H7 (cell line): Measurements from ENCODE around the gene GALNT12. TPM values are rescaled to one million over a fixed set of nuclear protein-coding genes. Genes with fewer than 3 reads are reported as not detected.
A peak's percentile ranks its signal among the peaks of the same experiment; 100 is the strongest.

Experiments
- DNase-seq: peaks from one replicate; pipeline ENCODE4 v3.0.0; 2012
- H3K27me3 ChIP-seq: 2 replicates; pipeline ENCODE4 v1.6.0; 2011; ENCODE audit warnings: mild to moderate bottlenecking, low read length; ENCODE audit not compliant: control insufficient read depth, insufficient read depth
- H3K36me3 ChIP-seq: replicated peaks from 2 replicates; pipeline ENCODE4 v1.5.1; 2011; ENCODE audit warnings: low read length; ENCODE audit not compliant: control insufficient read depth, insufficient read depth
- H3K4me3 ChIP-seq: 2 replicates; pipeline ENCODE4 v1.5.1; 2011; ENCODE audit warnings: low read depth, mild to moderate bottlenecking, control low read depth, low read length, moderate library complexity; ENCODE audit not compliant: insufficient read depth
- total RNA-seq: library from RNA; depleted of rRNA; stranded (reverse); fragments of >200 nt; shearing (Covaris generic); gene quantifications from 2 replicates; pipeline ENCODE4 v1.2.3, GENCODE V29; 2014

Gene GALNT12
- total RNA-seq, 1 experiment from 2014 or later: 10.6 TPM

DNA sequence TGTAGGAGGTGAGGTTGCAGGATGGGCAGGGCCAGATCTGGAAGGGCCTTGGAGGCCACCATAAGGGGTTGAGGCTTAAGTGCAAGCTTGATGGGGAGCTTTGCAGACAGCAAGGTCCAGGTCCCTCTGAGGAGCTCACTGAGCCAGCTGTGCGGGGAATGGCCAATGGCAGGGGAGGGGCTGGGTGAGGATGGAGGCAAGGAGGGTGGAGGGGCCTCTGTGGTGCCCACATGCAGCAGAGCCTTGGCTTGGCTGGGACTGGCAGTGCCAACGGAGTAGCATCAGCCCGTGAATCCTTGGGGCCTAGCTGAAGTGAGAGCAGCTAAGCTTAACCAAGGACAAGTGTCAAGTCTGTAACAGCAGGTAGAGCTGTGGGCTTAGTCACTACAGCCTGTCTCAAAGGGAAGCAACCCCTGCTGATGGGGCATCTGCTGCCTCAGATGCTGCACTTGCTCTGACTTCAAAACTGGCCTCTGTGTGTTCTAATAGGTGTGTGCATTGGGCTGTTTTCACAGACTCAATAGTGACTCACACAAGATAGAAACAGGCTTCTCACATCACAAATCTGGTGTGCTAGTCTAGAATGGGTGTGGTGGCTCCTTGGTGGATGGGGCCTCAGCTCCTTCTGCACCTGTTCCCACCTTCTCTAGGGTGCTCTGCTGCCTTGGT lies 16.3 kb downstream of the GALNT12 start:
- Histone ChIP-seq H3K27me3 (no peaks in the 10 kb centered on the region), H3K4me3 (no peak overlapping the region), H3K36me3 (no peaks in the 10 kb centered on the region; the same call in 1 of the 2 replicates)
- DNase-seq: no peak

DNA sequence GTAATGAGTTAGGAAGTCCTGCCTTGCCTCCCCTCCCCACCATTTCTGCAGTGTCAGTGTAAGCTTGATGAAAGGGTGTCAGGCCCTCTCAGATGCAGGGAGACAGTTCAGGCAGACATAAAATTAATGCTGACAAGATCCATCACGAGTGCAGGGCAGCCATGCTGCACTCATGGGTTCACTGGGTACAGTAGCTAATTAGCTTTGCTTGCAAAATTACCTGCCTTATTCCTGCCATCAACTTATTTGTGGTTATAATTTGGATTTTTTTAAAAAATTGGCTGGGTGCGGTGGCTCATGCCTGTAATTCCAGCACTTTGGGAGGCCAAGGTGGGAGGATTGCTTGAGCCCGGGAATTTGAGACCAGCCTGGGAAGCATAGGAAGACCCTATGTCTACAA lies 17.9 kb downstream of the GALNT12 start:
- Histone ChIP-seq H3K27me3 (no peaks in the 10 kb centered on the region), H3K36me3 (no peaks in the 10 kb centered on the region; the same call in 1 of the 2 replicates), H3K4me3 (no peak overlapping the region)
- no peak for DNase-seq

DNA sequence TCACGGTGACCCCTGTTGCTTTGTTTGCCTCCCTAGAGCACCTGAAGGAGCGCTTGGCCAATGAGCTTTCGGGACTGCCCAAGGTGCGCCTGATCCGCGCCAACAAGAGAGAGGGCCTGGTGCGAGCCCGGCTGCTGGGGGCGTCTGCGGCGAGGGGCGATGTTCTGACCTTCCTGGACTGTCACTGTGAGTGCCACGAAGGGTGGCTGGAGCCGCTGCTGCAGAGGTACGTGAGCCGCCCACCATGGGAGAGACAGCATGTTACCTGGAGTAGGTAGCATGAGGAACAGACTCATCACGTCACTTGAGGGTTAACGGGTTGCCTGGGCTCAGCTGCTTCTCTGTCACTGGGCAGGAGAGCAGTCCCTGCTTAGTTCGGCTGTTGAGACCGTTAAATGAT lies 19.2 kb downstream of the GALNT12 start:
- no peaks in the 10 kb centered on the region for H3K27me3 ChIP-seq
- H3K36me3 ChIP-seq: no peaks in the 10 kb centered on the region; the same call in 1 of the 2 replicates
- no peak for DNase-seq
- no peak overlapping the region for H3K4me3 ChIP-seq

DNA sequence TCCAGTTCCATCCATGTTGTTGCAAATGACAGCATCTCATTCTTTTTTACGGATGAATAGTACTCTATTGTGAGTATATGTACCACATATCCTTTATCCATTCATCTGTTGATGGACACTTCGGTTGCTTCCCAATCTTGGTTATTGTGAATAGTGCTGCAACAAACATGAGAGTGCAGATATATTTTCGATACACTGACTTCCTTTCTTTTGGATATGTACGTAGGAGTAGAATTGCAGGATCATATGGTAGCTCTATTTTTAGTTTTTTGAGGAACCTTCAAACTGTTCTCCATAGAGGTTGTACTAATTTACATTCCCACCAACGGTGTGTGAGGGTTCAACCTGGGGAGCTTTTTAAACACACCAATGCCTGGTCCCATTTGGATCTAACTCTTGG lies 22.3 kb downstream of the GALNT12 start:
- DNase-seq: no peak
- no peaks in the 10 kb centered on the region for H3K27me3 ChIP-seq
- no peaks in the 10 kb centered on the region for H3K36me3 ChIP-seq
- no peak overlapping the region for H3K4me3 ChIP-seq

DNA sequence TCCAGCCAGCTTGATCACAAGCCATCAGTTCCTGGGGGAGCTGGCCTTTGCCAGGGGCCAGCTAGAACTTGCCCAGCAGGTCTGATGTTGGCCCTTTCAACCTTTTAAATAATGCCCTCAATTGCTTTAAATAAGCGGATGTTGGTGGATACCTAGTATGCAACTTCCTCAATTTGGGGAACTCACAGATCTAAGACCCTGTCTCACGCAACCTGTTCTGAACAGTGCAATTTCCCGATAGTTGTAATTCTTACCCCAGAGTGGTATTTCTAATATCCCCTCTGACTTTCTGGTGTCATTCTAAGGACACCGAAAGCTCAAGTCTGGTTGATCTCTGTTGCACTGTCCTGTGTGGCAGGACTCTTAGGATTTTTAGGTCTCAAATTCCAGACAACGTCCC lies 23.1 kb downstream of the GALNT12 start:
- Histone ChIP-seq H3K4me3 (no peak overlapping the region), H3K36me3 (no peaks in the 10 kb centered on the region), H3K27me3 (no peaks in the 10 kb centered on the region)
- DNase-seq: no peak

DNA sequence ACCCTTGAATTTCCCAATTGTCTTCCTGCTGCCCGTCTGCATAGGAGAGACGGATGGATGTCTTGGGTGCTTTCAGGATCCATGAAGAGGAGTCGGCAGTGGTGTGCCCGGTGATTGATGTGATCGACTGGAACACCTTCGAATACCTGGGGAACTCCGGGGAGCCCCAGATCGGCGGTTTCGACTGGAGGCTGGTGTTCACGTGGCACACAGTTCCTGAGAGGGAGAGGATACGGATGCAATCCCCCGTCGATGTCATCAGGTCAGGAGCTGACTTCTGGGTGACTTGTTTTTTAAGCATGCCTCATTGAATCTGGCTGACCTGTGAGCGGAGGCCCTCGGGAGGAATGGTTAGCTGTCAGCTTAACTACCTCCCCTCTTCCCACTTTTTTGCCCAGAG lies 24.2 kb downstream of the GALNT12 start:
- no peak overlapping the region for H3K4me3 ChIP-seq
- no peak for DNase-seq
- H3K27me3 ChIP-seq: no peaks in the 10 kb centered on the region
- H3K36me3 ChIP-seq: no peaks in the 10 kb centered on the region

DNA sequence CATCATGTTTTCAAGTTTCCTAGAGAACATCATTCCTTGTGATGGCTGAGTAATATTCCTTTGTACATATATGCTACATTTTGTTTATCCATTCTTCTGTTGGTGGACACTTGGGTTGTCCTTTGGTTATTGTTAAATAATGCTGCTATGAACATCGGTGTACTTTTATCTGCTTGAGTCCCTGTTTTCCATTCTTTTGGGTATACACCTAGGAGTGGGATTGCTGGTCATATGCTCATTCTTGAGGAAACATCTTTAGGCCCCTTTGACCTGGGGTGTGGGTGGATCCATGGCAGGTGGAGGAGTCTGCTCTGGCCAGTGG lies 25.3 kb downstream of the GALNT12 start:
- no peaks in the 10 kb centered on the region for H3K27me3 ChIP-seq
- H3K36me3 ChIP-seq: no peaks in the 10 kb centered on the region
- DNase-seq: no peak
- no peak overlapping the region for H3K4me3 ChIP-seq

DNA sequence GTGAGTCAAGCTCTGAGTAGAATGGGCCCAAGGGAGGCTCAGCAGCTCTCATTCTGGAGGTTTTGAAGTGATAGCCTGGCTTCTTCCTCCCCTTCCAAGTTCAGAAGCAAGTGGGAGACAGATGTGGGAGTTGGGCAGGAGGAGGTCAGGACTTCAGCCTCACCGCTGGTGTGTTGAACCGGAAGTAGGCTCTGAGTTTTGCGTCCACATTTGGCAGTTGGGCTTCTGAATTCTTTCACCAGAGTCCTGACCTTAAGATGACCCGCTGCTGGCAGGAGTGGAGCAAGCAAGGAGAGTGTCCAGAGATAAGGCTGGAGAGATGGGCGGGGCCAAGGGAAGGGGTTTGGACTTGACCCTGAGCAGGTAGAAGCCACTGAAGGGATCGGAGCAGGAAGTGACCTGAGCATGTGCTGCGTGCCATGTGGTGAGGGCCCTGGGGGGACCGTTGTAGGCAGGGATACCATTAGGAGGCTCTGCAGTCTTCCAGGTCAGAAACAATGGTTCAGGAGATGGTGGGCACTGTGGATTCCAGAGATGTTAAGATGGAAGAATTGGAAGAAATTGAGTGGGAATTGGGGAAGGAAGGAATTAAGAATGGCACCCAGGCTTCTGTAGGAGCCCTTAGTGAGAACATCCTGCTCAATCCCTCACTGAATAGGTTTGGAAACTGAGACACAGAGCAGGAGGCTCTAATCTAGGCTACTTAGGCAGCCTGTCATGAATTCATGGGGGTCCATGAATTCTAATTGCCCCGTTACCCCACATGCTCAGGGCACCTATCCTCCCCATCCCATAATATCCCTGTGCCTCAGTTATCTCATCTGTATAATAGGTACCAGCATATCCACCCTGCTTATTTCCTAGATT lies 25.9 kb downstream of the GALNT12 start:
- Histone ChIP-seq H3K4me3 (no peak overlapping the region), H3K36me3 (no peaks in the 10 kb centered on the region), H3K27me3 (no peaks in the 10 kb centered on the region)
- no peak for DNase-seq

DNA sequence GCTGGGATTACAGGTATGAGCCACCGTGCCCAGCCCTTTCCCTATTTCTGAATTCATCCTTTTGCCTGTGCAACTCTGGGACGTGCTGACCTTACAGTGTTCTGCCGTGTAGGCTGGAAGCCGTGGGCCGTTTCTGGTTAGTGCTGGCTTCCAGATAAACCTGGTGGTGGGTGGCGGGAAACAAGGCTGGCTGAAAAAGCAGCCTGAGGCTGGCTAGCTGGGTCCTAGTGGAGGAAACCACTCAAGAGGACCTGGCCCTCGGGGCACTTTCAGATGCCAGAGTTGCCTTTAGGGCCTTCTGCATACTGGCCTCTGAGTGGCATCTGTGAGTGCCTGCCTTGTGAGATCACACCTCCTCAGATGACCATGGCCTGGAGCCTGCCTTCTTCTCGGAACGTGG lies 26.9 kb downstream of the GALNT12 start:
- Histone ChIP-seq H3K27me3 (no peaks in the 10 kb centered on the region), H3K36me3 (no peaks in the 10 kb centered on the region), H3K4me3 (no peak overlapping the region)
- no peak for DNase-seq

DNA sequence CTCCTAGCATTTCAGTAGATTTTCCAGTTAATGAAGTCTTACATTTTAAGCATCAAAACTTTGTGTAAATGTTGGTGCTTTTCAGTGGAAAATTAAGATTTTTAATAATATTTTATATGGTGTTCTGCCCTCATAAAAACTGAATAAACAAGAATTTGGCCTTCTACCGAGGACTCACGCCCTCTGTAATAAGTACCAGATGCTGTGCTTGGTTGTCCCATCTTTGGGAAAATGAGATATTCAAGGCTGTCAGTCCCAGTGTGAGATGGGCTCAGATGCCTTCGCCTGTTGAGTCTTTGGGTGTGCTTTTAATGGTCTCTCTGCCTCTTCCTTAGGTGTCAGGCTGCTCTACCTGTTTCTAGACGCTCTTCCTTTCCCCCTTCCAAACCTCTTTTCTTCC lies 28.7 kb downstream of the GALNT12 start:
- H3K27me3 ChIP-seq: no peaks in the 10 kb centered on the region
- H3K4me3 ChIP-seq: no peak overlapping the region
- peaks cover 1% of the 10 kb centered on the region; the same call in 1 of the 2 replicates for H3K36me3 ChIP-seq
- no peak for DNase-seq

DNA sequence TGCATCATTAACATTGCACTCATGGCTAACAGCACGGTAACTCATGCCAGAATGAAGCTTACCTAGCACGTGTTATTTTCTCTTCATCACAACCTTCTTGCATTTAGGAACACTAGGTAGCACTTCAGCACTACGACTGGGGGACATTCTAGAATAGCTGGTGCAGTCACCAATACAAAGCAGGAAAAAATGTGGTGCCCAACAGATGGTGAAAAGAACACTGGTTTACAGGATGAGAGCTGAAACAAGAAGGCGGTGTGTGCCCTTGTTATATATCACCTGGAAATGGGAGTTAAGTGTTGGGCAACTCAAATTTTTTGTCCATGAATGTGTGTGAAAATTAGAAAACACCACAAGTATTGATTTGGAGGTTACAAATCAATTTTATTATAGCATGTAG lies 30.0 kb downstream of the GALNT12 start:
- Histone ChIP-seq H3K27me3 (no peaks in the 10 kb centered on the region), H3K36me3 (peaks cover 1% of the 10 kb centered on the region; the same call in 1 of the 2 replicates), H3K4me3 (no peak overlapping the region)
- no peak for DNase-seq

DNA sequence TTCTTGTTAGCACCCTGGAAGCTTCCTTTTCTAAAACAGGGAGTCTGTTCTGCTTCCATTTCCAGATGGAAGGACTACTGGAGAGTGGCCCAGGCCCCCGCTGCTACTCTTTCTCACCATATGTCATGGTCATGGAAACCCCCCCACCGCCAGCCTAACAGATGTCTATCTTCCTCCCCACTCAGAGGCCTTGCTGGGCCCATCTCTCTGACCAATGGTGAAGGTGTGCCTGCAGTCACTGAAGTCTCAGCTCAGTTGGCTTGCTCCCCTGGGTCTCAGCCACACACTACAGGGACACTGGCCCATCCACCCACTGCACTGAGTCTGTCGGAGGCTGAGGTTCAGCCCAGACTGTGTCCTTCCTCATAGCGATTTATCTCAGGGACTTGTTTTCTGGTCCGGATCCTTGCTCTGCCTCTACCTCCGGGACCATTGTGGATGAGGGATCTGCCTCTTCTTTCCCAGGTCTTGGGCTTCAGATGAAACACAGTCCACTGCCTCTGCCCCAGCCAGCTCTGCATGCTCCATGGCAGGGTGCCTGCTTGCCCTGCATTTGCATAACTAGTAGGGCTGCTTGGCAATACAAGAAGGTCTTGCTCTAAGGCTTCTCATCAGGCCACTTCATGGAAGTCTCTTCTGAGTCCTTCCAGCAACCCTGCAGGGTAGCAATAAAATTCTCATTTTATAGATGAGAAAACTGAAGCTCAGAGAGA lies 30.8 kb downstream of the GALNT12 start:
- Histone ChIP-seq H3K27me3 (no peaks in the 10 kb centered on the region), H3K4me3 (no peak overlapping the region), H3K36me3 (peaks cover 1% of the 10 kb centered on the region; the same call in 1 of the 2 replicates)
- no peak for DNase-seq

DNA sequence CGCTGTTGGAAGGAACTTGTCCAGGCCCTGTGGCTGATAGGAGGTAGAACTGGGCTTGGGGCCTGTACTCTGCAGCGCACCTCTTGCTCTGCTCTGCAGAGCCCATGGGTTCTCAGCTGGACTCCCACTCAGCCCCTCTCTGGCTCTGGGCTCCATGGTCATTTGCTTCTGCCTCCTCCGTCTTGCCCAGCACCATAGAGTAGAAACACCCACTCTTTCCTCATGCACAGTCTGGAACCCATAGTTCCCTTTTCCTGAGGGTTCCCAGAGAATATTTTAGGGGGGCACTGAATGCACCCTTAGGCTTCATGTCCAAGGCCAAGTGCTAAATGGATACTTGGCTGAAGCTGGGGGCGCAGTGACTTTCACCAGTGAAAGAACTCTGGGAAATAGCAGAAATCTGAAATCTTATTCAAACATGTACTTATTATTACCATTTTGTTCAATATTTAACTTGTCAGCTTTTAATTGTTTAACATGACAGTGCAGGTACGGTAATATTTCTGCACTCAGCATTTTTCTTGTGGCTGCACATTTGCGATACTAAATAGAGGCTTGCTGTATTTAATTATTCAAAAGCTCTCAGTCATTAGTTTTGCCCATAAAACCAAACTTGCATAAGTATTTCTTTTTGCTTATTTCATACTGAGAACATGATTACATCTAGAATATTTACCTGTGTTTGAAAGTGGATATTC lies 31.5 kb downstream of the GALNT12 start:
- DNase-seq: no peak
- Histone ChIP-seq H3K27me3 (no peaks in the 10 kb centered on the region), H3K36me3 (peaks cover 1% of the 10 kb centered on the region; the same call in 1 of the 2 replicates), H3K4me3 (no peak overlapping the region)

DNA sequence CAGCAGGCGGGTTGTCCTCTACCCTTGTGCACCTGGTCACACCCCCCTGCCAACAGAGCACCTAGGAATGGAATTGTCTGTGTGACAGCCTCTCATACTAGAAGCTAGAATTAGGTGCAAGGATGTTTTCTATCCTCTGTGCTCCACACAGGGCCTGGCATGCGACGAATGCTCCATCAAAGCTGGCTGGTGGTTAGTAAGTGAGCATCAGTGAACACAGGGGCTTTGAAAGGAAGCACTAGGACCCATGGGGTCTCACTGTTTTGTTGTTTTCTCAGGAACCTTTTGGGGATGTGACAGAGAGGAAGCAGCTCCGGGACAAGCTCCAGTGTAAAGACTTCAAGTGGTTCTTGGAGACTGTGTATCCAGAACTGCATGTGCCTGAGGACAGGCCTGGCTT lies 32.3 kb downstream of the GALNT12 start:
- Histone ChIP-seq H3K36me3 (peaks cover 1% of the 10 kb centered on the region; the same call in 1 of the 2 replicates), H3K27me3 (no peaks in the 10 kb centered on the region), H3K4me3 (no peak overlapping the region)
- peak; percentile 47 for DNase-seq
